GM19351 (cell line): ENCODE measurements around the gene ATP1A1.

ENCODE experiments used
- ATAC-seq: cut with Tn5 transposase; IDR thresholded peaks from one replicate; pipeline ENCODE4 v1.9.1; 2021; ENCODE audit warnings: mild to moderate bottlenecking, moderate library complexity; ENCODE audit not compliant: unreplicated experiment

Gene ATP1A1

DNA sequence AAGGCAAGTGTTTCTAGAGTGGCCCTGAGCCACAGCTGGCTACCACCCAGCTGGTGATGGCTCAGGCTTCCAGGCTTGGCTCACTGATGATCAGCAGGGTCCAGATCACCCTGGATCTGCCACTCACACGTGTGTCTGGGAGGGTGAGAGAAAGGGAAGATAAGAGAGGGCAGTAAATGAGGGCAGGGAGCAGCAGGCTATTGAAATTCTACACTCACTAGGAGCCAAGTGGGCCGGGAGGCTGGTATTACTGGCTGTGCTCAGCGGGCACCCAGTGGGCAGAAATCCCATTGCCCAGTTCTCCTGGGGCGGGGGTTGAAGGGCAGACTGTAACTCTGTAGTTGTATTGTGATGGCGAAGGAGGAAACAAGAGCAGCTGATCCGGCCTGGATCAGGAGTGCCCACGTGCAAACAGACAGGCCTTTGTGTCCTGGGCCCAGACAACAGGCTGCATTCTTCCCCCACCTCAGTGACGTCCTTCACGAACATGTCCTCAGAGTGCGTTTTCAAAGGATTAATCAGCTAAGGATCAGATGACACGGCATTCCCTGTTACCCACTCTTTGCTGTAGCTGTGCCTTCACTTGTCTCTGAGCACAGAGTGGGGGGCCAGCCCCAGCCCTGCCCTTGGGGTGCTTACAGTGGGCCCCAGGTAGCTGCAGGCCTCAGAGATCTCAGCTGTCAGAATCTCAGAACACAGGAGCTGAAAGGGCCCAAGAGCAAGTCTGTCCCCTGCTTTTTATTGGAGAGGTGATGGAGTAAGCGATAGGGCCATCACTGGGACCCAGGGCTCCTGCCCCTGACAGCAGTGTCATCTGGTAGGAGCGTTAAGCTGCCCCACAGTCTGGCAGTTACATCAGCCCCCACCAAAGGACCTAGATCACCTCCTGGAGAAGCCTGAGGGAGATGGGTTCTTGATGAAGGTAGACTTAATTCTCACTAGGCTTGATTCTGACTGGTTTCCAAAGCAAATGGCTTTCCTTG is 60.5 kb downstream of the ATP1A1 start:
- no peak for ATAC-seq

- ATAC-seq = no peak
Measured at GRCh38 chr1:116434849-116435248, 61.8 kb downstream of the ATP1A1 start.

DNA sequence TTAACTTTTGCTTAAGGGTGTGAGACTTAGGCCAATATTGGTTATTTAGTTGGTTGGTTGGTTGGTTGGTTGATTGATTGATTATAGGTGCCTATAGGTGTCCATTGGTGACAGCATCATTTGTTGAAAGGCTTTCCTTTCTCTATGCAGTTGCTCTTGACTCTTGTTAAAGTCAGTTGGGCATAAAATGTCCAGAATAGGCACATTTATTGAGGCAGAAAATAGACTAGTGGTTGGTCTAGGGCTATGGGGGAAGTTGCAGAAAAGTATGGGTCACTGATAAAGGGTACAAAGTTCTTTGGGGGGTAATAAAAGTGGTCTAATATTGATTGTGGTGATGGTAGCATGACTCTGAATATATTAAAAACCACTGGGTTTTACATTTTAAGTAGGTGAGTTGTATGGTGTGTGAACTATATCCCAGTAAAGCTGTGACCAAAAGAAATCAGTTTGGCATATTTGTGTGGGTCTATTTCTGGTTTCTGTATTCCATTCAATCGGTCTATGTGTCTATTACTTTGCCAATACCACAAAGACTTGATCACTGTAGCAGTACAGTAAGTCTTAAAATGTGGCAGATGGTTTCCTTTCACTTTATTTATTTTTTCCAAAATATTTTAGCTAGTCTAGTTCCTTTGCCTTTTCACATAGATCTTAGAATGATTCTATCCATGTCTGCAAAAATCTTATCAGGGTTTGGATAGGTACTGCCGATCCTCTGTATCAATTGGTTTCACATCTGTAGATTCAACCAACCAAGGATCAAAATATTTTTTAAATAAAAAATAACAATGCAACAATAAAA is 63.0 kb downstream of the ATP1A1 start:
- no peak for ATAC-seq

DNA sequence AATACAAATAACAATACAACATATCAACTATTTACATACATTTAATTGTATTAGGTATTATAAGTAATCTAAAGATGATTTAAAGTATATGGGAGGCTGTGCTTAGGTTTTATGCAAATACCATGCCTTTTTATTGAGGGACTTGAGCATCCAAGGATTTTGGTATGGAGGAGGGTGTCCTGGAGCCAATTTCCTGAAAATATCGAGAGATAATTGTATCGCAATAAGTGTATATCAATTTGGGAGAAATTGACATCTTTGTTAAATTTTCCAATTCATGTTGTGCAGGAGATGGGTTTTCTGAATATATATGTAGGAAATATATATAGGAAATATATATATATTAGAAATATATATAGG is 63.5 kb downstream of the ATP1A1 start:
- no peak for ATAC-seq

GRCh38 chr1:116439701-116440100 is 66.7 kb downstream of the ATP1A1 start:
- ATAC-seq = no peak

DNA sequence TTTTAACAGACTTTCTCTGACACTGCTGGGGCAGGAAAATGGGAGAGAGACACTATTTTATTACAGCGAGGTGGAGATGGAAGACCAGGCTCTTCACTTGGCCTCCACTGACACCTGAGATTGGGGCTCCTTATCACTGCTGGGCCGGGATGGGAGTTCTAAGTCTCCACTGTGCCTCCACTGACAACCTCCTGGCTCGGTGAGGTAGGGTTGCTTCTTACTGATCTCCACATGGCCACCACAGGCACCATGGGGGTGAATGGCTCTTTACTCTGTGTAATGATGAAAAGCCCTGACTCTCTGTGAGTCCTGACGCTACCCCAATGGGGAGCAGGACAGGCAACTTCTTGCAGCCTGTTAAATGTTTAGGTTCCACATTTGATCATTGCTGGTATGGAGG is 67.7 kb downstream of the ATP1A1 start:
- ATAC-seq = no peak

GRCh38 chr1:116445534-116445933 is 72.5 kb downstream of the ATP1A1 start:
- no peak for ATAC-seq

DNA sequence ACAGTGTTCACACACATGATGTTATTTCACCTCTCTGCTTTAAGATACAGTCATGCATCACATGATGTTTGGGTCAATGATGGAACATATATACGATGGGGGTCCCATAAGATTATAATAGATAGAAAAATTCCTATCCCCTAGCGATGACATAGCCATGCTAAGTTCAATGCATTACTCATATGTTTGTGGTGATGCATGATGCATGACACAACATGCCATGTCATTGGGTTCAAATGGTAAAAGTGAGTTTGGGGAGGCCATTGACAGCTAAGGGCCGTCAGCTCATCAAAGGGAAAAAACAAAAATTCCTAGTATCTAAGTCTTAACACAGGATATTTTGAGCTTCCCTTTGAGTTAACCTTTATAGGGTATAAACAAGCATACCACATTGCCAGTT is 73.6 kb downstream of the ATP1A1 start:
- no peak for ATAC-seq

GRCh38 chr1:116448785-116449385 is 75.8 kb downstream of the ATP1A1 start:
- no peak for ATAC-seq

- no peak for ATAC-seq
Measured at GRCh38 chr1:116449578-116449977, 76.5 kb downstream of the ATP1A1 start.

GRCh38 chr1:116451702-116452101 is 78.7 kb downstream of the ATP1A1 start:
- ATAC-seq = no peak

DNA sequence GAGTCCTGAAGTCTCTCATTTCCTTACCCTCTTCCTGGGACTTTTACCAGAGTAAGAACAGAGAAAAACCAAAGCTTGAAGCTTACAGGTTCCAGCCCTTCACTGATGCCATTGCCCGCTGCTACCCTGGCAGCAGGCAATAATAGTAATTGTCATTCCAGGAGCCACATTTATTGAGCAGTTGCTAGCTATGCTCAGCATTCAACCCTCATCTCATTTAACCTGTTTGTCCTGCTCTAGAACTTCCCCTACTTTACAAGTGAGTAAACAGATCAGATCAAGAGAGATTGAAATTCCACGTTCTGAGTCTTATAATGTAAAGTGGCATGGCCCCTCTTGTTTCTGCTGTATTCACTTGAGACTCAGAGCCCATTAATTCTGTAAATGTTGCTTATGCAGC is 80.4 kb downstream of the ATP1A1 start:
- no peak for ATAC-seq

DNA sequence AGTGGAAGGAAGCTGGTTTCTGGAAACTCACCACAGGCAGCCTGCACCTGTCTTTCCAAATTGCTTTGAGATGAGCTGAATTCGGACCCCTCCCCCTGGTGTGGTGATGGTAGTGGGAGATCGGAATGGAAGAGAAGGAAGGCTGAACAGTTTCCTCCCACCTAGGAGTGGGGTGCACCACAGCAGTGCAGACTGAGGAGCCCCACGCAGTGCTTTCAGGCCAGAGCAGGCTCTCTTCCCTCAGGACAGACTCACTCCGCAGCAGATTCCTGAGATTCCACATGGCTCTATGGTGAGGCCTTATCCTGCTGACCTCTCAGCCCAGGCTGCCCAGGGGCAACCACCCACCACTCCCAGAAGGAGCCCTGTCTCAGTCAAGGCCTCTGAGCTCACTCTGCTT is 80.9 kb downstream of the ATP1A1 start:
- ATAC-seq = no peak
